HTERT RPE-1 (cell line): ENCODE data around the gene SYNE3.

Source experiments
- in situ Hi-C: fragments of 300-500 bp; cut with MboI; formaldehyde crosslinking; loops from 4 replicates; pipeline ENCODE4 v1.14.3; 2020; ENCODE audit warnings: low sequenced_read_pairs

The SYNE3 gene

GRCh38 chr14:95475540-95476240, 40.8 kb downstream of the SYNE3 start:
- in situ Hi-C loops: no loop called here

- in situ Hi-C loops: no loop called here
These were observed 41.5 kb downstream of the SYNE3 start for GRCh38 chr14:95474941-95475340.

GRCh38 chr14:95474486-95474885, 42.0 kb downstream of the SYNE3 start:
- in situ Hi-C loops: no loop called here

- in situ Hi-C loops: no loop called here
These were observed 43.6 kb downstream of the SYNE3 start for GRCh38 chr14:95472819-95473251.

GRCh38 chr14:95471476-95471875, 45.0 kb downstream of the SYNE3 start:
- in situ Hi-C loops: no loop called here

- in situ Hi-C loops: no loop called here
These were observed 45.4 kb downstream of the SYNE3 start for GRCh38 chr14:95471016-95471415.

GRCh38 chr14:95469134-95469481, 47.3 kb downstream of the SYNE3 start:
- in situ Hi-C loops: no loop called here

- in situ Hi-C loops: no loop called here
These were observed 47.9 kb downstream of the SYNE3 start for GRCh38 chr14:95468448-95469133.

GRCh38 chr14:95467657-95468056, 48.8 kb downstream of the SYNE3 start:
- in situ Hi-C loops: no loop called here

- in situ Hi-C loops: no loop called here
These were observed 49.2 kb downstream of the SYNE3 start for GRCh38 chr14:95467232-95467631.
